OCI-LY7 (cell line): ENCODE results near the gene MAML1.

ENCODE experiments used
- EZH2phosphoT487 ChIP-seq: fragments of 200-600 bp; sonication (generic); IDR thresholded peaks from 2 replicates; pipeline ENCODE4 v1.6.1; 2018; ENCODE audit warnings: low read depth, borderline replicate concordance, mild to moderate bottlenecking, mixed run types, antibody characterized with exemption, low read length, moderate library complexity, mixed read lengths
- TF ChIP-seq, protein P1 (sequence below): fragments of 200-600 bp; sonication (generic); conservative IDR thresholded peaks from 2 replicates; pipeline ENCODE4 v1.5.1; 2014; ENCODE audit warnings: mild to moderate bottlenecking, antibody characterized with exemption, low read length, moderate library complexity, mixed read lengths

DNA sequence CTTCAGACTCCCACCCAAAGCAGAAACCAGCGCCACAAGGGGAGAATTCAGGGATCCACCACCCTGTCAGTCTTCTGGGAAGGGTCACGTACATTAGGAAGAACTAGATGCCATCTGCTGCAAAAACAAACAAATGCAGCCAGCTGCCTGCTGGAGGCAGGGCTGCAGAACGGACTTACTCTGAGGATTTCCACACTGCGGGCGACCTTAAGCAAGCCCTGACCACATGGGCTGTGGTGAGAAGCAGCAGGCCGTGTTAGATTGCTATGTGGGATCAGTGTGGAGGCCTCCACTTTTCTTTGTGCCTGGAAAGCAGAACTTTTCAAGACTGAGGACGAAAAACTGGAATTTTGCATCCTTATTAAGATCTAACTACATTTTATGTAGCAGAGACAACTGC lies 47.7 kb downstream of the MAML1 start:
- TF ChIP-seq, protein P1, sequence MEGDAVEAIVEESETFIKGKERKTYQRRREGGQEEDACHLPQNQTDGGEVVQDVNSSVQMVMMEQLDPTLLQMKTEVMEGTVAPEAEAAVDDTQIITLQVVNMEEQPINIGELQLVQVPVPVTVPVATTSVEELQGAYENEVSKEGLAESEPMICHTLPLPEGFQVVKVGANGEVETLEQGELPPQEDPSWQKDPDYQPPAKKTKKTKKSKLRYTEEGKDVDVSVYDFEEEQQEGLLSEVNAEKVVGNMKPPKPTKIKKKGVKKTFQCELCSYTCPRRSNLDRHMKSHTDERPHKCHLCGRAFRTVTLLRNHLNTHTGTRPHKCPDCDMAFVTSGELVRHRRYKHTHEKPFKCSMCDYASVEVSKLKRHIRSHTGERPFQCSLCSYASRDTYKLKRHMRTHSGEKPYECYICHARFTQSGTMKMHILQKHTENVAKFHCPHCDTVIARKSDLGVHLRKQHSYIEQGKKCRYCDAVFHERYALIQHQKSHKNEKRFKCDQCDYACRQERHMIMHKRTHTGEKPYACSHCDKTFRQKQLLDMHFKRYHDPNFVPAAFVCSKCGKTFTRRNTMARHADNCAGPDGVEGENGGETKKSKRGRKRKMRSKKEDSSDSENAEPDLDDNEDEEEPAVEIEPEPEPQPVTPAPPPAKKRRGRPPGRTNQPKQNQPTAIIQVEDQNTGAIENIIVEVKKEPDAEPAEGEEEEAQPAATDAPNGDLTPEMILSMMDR: no peak
- no peak for TF ChIP-seq EZH2phosphoT487
